GM12864 (cell line): ENCODE measurements around the gene MYPN.

Experiments
- DNase-seq: peaks from one replicate; pipeline ENCODE4 v3.0.0-alpha.2; 2011; ENCODE audit warnings: low read depth
- H3K4me3 ChIP-seq: 2 replicates; pipeline ENCODE4 v1.5.1; 2011; ENCODE audit warnings: mild to moderate bottlenecking, low read depth, low read length, control low read depth
- TF ChIP-seq, protein P1 (sequence below): IDR thresholded peaks from 2 replicates; pipeline ENCODE4 v1.5.1; 2011; ENCODE audit warnings: low read depth, mild to moderate bottlenecking, moderate library complexity, low read length, control low read depth, inconsistent platforms; ENCODE audit errors: missing control alignments

Gene MYPN

DNA sequence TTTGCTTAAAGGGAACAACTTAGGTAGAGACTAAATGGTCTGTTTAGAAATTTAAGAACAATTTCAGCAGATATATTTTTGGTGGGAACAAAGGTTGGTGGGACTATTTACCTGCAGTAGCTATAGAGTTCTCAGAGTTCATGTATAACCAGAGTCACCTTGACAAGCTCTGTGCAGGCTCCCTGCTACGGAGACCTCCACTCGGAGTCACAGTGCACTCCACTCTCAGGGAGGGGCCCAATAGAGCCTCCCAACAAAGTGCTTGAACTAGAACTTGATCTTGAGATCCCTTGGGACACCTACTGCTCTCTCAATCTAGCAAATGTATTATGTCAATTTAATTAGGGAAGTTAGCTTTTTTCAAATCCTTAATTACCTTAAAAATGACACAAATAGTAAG lies 2.3 kb downstream of the MYPN start:
- H3K4me3 ChIP-seq = no peak overlapping the region
- TF ChIP-seq, protein P1, sequence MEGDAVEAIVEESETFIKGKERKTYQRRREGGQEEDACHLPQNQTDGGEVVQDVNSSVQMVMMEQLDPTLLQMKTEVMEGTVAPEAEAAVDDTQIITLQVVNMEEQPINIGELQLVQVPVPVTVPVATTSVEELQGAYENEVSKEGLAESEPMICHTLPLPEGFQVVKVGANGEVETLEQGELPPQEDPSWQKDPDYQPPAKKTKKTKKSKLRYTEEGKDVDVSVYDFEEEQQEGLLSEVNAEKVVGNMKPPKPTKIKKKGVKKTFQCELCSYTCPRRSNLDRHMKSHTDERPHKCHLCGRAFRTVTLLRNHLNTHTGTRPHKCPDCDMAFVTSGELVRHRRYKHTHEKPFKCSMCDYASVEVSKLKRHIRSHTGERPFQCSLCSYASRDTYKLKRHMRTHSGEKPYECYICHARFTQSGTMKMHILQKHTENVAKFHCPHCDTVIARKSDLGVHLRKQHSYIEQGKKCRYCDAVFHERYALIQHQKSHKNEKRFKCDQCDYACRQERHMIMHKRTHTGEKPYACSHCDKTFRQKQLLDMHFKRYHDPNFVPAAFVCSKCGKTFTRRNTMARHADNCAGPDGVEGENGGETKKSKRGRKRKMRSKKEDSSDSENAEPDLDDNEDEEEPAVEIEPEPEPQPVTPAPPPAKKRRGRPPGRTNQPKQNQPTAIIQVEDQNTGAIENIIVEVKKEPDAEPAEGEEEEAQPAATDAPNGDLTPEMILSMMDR = no peak
- no peak for DNase-seq

DNA sequence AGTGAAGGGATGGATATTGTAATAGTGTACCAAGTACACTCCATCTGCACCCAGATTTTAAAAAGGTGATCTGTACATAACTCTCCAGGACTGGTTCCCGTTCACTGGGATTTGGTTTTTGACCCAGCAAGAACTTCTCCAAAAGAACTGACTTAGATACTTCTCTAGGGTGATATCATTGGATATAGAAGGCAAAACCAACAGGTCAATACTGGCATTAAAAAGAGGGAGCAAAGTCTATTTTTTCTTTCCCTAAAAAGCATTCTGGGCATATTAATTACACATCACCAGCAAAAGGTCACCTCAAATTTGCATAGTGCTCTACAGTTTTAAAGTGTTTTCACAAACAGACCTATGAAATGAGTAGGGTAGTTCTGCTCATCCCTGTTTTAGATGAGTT lies 3.5 kb downstream of the MYPN start:
- TF ChIP-seq, protein P1 = no peak
- no peak for DNase-seq

DNA sequence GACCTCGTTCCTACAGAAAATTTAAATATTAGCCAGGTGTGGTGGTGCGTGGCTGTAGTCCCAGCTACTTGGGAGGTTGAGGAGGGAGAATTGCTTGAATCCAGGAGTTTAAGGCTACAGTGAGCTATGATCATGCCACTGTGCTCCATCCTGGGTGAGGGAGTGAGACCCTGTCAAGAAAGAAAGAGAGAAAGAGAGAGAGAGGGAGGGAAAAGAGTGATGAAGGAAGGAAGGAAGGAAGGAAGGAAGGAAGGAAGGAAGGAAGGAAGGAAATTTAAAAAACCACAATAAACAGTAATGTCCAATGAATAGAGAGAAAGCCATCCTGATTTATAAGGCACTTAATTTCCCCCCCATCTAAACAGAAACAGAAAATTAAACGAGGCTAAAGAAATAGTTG lies 9.4 kb downstream of the MYPN start:
- no peak for DNase-seq
- H3K4me3 ChIP-seq = no peak overlapping the region
- TF ChIP-seq, protein P1 = no peak

More for the DNA sequence above, 3.5 kb downstream of the MYPN start:
- H3K4me3 ChIP-seq = no peak overlapping the region

DNA sequence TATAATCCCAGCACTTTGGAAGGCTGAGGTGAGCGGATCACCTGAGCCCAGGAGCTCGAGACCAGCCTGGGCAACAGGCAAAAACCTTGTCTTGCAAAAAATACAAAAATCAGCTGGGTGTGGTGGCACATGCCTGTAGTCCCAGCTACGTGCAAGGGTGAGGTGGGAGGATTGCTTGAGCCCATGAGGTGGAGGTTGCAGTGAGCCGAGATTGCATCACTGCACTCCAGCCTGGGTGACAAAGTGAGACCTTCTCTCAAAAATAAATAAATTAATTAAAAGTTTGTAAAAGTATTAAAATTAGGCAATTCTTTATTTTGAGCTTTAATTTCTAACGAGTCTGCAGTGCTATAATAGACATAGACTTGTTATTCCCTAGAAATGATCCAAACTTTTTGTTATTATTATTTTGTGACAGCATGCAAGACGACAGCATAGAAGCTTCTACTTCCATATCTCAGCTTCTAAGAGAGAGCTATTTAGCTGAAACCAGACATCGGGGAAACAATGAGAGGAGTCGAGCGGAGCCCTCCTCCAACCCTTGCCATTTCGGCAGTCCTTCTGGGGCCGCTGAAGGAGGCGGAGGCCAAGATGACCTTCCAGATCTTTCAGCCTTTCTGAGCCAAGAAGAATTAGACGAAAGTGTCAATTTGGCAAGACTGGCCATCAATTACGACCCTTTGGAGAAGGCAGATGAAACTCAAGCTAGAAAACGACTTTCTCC lies 11.9 kb downstream of the MYPN start:
- TF ChIP-seq, protein P1 = no peak
- no peak overlapping the region for H3K4me3 ChIP-seq
- DNase-seq = no peak

DNA sequence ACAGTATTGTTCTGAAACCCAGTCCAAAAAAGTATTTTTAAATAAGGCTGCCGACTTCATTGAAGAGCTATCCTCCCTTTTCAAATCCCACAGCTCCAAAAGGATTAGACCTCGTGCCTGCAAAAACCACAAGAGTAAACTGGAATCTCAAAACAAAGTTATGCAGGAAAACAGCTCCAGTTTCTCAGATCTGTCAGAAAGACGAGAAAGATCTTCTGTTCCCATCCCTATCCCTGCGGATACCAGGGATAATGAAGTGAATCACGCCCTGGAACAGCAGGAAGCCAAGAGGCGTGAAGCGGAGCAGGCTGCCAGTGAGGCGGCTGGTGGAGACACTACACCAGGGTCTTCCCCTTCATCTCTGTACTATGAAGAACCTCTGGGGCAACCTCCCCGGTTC lies 12.6 kb downstream of the MYPN start:
- no peak for DNase-seq
- no peak overlapping the region for H3K4me3 ChIP-seq
- TF ChIP-seq, protein P1 = no peak

DNA sequence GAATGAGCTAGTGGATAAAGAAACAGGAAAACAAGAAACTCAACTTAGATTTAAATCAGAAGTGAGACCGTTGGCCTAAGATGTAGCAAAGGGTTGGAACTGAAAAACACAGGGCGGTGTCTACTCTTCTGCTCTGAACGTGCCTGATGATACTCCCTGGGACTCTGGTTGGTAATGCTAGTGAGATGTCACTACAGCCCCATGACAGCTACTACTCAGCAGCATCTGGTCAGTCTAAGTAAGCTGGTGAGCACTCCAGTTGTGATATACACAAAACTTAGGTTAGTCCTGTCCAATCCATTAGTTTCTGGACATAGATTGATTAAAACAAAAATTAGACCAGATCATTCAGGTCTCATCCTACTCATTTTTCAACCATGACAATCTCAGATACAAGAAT lies 15.4 kb downstream of the MYPN start:
- no peak overlapping the region for H3K4me3 ChIP-seq
- TF ChIP-seq, protein P1 = no peak
- DNase-seq = no peak

DNA sequence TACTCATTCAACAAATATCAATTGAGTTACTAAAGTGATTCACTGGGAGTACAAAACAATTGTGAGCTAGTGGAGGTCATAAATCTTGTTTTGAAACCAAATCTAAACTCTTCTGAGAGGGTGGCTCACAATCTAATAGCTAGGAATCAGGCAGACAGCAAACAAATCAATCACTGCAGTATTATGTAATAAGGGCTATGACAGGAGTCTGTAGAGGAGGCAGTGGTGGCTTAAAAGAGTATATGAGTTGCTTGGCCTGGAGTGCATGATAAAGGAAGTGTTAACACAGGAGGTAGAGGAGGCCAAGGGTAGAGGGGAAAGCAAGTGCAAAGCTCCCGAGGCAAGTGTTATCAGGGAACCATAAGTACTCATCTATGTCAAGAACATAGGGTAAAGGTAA lies 16.5 kb downstream of the MYPN start:
- no peak overlapping the region for H3K4me3 ChIP-seq
- DNase-seq = no peak
- TF ChIP-seq, protein P1 = no peak
